Mucosa of stomach (tissue), 1 donor: ENCODE measurements around the gene VPS50.
"Not testable (repeated sequence)": the region's sequence is repeated elsewhere in the genome, so short reads cannot be mapped to it uniquely, and the experiment has no call there.

Experiments used
- H3K27me3 ChIP-seq: one replicate; pipeline ENCODE4 v1.7.0; 2013; ENCODE audit warnings: mild to moderate bottlenecking, low read length; ENCODE audit not compliant: control insufficient read depth, insufficient read depth
- H3K36me3 ChIP-seq: one replicate; pipeline ENCODE4 v1.7.0; 2013; ENCODE audit warnings: low read length; ENCODE audit not compliant: control insufficient read depth, insufficient read depth
- H3K4me1 ChIP-seq: one replicate; pipeline ENCODE4 v1.7.0; 2013; ENCODE audit warnings: mild to moderate bottlenecking, low read length; ENCODE audit not compliant: control insufficient read depth, insufficient read depth
- H3K4me3 ChIP-seq: one replicate; pipeline ENCODE4 v1.7.0; 2013; ENCODE audit warnings: low read length
- H3K9ac ChIP-seq: one replicate; pipeline ENCODE4 v1.7.0; 2013; ENCODE audit warnings: mild to moderate bottlenecking, low read length, moderate library complexity
- H3K9me3 ChIP-seq: one replicate; pipeline ENCODE4 v1.7.0; 2013; ENCODE audit warnings: mild to moderate bottlenecking, low read length, moderate library complexity; ENCODE audit not compliant: control insufficient read depth
- donor health status: Pancreatic carcinoma.

VPS50 gene

DNA sequence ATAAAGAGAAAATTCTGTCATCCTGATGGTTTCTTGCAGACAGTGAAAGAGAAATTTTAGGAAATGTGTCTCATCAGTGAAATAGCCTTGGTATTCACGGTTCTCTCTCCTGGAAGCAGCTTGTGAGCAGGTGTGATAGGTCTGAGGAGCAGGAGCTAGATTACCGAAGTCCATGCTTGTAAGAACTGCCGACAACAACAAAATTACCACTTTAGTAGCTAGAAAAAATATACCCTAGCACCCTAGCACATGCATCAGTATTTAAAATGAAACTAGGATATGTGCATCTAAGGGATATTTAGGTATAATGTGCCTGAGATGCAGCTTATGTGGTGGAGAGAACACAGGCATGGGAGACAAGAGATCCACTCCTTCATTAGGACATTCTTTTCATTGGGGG lies 82.3 kb downstream of the VPS50 start:
- Histone ChIP-seq H3K27me3 (no peaks in the 10 kb centered on the region), H3K9me3 (no peaks in the 10 kb centered on the region), H3K36me3 (no peaks in the 10 kb centered on the region), H3K4me3 (no peak overlapping the region), H3K9ac (no peak overlapping the region), H3K4me1 (no peaks in the 10 kb centered on the region)

DNA sequence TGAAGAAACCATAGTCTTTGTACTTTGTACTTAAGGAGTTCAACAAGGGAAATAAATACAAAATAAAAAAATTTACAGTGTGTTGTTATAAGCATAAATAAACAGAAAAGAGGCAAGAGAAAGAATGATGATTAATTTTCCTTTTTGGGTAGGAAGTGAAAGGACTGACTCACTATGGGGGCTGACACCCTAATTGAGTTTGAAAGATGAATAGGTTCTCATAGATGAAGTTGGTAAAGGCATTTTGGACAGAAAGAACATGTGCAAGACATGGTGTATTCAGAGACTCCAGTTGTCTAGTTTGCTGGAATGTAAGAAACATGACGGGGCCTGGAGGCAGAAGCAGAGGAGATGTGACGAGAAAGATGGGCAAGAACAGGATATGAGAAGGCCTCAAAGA lies 83.7 kb downstream of the VPS50 start:
- H3K9me3 ChIP-seq, result no peaks in the 10 kb centered on the region
- no peaks in the 10 kb centered on the region for H3K36me3 ChIP-seq
- H3K27me3 ChIP-seq, result no peaks in the 10 kb centered on the region
- H3K9ac ChIP-seq, result no peak overlapping the region
- no peaks in the 10 kb centered on the region for H3K4me1 ChIP-seq
- no peak overlapping the region for H3K4me3 ChIP-seq

DNA sequence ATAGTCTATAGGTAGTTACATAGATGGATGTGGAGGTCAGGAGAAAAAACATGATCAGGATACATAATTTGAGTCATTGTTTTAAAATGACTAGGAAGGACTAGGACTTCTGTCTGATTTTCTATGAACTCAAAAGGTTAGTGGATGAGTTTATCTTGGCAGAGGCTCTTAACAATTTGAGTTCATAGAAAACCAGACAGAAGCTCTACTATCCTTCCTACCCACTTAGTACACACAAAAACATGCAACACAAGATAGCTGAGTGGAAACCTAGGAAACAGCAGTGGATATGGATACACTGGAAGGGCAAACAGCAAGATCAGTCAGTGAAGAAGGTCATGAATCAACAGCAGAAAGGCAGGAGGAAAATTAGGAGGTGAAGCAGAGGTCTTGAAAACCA lies 84.6 kb downstream of the VPS50 start:
- Histone ChIP-seq H3K27me3 (no peaks in the 10 kb centered on the region), H3K9ac (no peak overlapping the region), H3K4me3 (no peak overlapping the region), H3K9me3 (no peaks in the 10 kb centered on the region), H3K4me1 (no peaks in the 10 kb centered on the region), H3K36me3 (no peaks in the 10 kb centered on the region)

DNA sequence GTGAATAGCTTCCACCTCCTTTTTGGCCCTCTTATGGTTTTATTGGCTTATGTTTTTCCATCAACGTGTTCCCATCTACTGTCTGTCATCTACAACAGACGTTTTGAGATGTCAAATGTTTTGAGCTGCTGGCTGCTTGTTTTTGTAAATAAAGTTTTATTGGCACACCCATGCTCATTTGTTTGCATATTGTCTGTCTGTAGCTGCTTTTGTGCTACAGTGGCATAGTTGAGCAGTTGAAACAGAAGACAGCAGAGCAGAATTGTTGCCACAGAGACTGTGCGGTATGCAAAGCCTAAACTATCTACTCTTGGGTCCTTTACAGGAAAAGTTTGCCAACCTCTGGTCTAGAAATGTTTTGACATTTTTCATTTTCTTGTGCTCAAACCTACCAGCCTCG lies 88.7 kb downstream of the VPS50 start:
- no peaks in the 10 kb centered on the region for H3K4me1 ChIP-seq
- H3K9ac ChIP-seq, result no peak overlapping the region
- no peak overlapping the region for H3K4me3 ChIP-seq
- H3K9me3 ChIP-seq, result no peaks in the 10 kb centered on the region
- no peaks in the 10 kb centered on the region for H3K27me3 ChIP-seq
- H3K36me3 ChIP-seq, result no peaks in the 10 kb centered on the region

DNA sequence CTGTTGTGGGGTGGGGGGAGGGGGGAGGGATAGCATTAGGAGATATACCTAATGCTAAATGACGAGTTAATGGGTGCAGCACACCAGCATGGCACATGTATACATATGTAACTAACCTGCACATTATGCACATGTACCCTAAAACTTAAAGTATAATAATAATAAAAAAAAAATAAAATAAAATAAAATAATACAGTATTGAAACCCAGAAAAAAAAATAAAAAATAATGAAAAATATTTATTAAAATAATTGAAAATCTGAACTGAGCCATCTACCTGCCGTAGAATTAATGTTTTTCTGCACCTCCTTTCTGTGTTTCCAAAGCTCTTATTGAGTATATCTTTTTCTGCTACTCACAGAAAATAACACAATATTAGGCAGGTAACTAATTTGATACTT lies 94.1 kb downstream of the VPS50 start:
- H3K36me3 ChIP-seq, H3K4me1 ChIP-seq, H3K9me3 ChIP-seq, H3K27me3 ChIP-seq, H3K9ac ChIP-seq, H3K4me3 ChIP-seq: not testable (repeated sequence)

DNA sequence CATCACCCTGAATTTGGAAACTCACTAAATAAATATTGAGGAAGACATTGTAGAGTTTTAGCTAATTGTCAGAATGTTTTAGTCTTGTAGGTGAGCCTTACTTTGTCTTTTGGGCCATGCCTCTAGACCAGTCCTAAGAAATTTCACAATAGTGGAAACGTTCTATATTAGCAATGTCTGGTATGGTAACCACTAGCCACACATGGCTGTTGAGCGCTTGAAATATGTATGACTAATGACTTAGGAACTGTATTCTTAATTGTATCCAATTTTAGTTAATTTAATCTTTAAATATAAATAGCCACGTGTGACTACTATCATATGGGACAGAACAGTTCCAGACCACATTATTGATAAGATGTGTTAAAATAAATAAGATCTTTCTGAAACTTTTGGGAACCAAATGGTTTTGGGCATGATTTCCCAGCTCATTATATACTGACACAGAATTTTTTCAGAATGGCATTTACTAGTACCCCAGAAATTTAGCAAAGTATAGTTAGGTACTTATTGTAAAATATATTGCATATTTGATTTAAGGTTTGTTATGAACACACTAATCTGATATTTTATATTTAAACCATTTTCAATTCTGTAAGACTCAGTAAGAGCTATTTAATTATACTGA lies 95.0 kb downstream of the VPS50 start:
- no peak overlapping the region for H3K9ac ChIP-seq
- no peak overlapping the region for H3K4me3 ChIP-seq
- no peaks in the 10 kb centered on the region for H3K4me1 ChIP-seq
- H3K36me3 ChIP-seq, result no peaks in the 10 kb centered on the region
- H3K9me3 ChIP-seq, result no peaks in the 10 kb centered on the region
- H3K27me3 ChIP-seq, result no peaks in the 10 kb centered on the region

DNA sequence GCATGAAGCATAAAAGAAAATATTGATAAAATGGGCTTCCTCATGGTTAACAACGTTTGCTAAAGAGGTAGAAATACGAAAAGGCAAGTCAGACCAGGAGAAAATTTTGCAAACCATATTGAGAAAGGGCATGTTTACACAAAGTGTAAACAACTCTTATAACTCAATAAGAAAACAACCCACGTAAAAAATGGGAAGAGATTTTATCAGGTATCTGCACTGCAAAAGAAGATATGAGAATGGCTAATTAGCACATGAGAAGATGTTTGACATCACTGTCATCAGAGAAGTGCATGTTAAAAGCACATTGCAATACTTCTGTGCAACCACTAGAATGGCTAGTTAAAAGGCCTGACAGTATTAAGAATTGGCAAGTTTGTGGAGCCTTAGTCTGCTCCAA lies 99.5 kb downstream of the VPS50 start:
- Histone ChIP-seq H3K9me3 (no peaks in the 10 kb centered on the region), H3K9ac (no peak overlapping the region), H3K36me3 (no peaks in the 10 kb centered on the region), H3K27me3 (no peaks in the 10 kb centered on the region), H3K4me3 (no peak overlapping the region), H3K4me1 (no peaks in the 10 kb centered on the region)

DNA sequence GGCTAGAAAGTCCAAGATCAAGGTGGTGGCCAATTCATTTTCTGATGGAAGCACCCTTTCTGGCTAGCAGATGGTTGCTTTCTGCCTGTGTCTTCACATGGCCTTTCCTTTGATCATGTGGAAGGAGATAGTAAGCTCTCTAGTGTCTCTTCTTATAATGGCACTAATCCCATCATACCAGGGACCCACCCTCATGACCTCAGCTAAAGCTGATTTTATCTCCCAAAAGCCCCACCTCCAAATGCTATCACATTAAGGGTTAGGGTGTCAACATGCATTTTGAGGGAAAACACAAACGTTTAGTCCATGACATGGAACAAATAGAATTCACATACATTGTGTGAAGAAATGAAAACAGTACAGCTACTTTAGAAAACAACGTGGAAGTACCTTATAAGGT lies 100.0 kb downstream of the VPS50 start:
- H3K4me1 ChIP-seq, result no peaks in the 10 kb centered on the region
- H3K27me3 ChIP-seq, result no peaks in the 10 kb centered on the region
- no peaks in the 10 kb centered on the region for H3K36me3 ChIP-seq
- no peaks in the 10 kb centered on the region for H3K9me3 ChIP-seq
- H3K9ac ChIP-seq, result no peak overlapping the region
- no peak overlapping the region for H3K4me3 ChIP-seq

DNA sequence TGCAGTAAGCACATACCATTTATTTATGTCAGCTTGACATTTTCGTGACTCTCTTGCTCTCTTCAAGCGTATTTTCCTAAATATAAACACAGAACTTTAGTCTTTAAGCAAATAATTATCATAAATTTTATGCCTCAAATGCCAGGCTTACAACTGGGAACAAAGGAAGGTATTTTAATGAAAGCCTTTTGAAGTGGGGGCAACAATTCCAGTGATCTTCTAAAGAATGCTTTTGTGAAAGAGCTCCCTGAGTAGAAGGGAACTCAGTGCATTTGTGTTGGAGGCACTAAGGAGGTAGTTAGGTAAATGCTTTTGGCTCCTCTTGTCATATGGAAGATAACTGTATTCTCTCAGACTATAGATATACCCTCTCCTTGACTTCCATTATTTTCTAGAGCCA lies 104.9 kb downstream of the VPS50 start:
- H3K36me3 ChIP-seq, result no peaks in the 10 kb centered on the region
- H3K4me1 ChIP-seq, result no peaks in the 10 kb centered on the region
- no peak overlapping the region for H3K9ac ChIP-seq
- no peaks in the 10 kb centered on the region for H3K9me3 ChIP-seq
- H3K4me3 ChIP-seq, result no peak overlapping the region
- H3K27me3 ChIP-seq, result no peaks in the 10 kb centered on the region

DNA sequence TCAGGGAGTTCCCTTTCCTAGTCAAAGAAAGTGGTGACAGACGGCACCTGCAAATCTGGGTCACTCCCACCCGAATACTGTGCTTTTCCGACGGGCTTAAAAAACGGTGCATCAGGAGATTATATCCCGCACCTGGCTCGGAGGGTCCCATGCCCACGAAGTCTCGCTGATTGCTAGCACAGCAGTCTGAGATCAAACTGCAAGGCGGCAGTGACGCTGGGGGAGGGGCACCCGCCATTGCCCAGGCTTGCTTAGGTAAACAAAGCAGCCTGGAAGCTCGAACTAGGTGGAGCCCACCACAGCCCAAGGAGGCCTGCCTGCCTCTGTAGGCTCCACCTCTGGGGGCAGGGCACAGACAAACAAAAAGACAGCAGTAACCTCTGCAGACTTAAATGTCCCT lies 110.0 kb downstream of the VPS50 start:
- H3K9me3 ChIP-seq, result not testable (repeated sequence)

DNA sequence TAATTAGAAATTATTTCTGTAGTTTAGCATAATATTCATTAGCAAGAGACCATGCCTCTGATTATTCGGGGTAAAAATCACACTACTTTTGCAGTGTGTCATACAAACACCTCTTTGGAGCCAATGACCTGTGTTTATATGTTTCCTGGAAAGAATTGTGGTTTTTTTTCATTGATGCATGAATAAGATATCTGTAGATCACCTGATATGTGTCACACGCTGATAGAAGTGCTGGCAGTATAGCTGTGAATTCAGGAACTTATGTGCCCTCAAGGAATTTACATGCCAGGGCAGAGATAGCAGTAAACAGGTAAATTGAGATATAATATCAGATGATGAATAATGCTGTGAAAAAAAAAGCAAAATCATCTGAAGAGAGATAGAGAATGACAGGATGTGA lies 118.2 kb downstream of the VPS50 start:
- no peak overlapping the region for H3K4me3 ChIP-seq
- no peaks in the 10 kb centered on the region for H3K27me3 ChIP-seq
- no peaks in the 10 kb centered on the region for H3K36me3 ChIP-seq
- no peaks in the 10 kb centered on the region for H3K9me3 ChIP-seq
- H3K9ac ChIP-seq, result no peak overlapping the region
- no peaks in the 10 kb centered on the region for H3K4me1 ChIP-seq

More for the DNA sequence above, 110.0 kb downstream of the VPS50 start:
- H3K9ac ChIP-seq, H3K27me3 ChIP-seq, H3K36me3 ChIP-seq, H3K4me1 ChIP-seq, H3K4me3 ChIP-seq: not testable (repeated sequence)

DNA sequence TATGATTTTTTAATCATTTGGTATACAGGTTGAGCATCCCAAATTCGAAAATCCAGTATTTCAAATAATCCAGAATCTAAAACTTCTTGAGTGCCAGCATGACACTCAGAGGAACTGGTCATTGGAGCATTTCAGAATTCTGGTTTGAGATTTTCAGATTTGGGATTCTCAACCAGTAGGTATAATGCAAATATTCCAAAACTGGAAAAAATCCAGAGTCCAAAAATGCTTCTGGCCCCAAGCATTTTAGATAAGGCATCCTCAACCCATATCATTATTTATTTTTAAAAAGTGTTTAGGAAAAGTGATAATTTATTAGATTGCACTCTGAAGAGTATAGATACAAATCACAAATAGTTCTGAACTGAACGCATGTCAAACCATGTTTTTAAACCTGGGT lies 120.7 kb downstream of the VPS50 start:
- Histone ChIP-seq H3K9me3 (no peaks in the 10 kb centered on the region), H3K4me1 (no peaks in the 10 kb centered on the region), H3K9ac (no peak overlapping the region), H3K27me3 (no peaks in the 10 kb centered on the region), H3K36me3 (no peaks in the 10 kb centered on the region), H3K4me3 (no peak overlapping the region)

DNA sequence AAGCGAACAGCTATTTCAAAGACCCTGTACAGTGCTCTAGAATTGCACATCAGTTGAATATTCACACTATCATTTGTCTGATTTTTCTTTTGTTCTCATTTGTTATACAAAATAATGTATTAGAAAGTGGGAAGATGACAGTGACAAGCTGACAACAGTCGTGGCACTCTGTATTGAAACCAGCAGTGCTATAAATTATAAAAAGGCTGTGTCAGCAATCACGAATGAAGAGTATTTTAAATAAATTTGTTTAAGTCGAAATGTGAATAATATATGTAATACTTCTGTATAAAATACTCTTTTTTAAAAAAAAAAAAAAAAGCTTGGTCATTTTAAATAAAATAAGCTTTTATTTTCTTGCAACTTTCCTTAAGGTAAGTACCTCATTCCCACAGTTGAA lies 122.6 kb downstream of the VPS50 start:
- Histone ChIP-seq H3K36me3 (no peaks in the 10 kb centered on the region), H3K4me1 (no peaks in the 10 kb centered on the region), H3K9me3 (no peaks in the 10 kb centered on the region), H3K27me3 (no peaks in the 10 kb centered on the region), H3K4me3 (no peak overlapping the region), H3K9ac (no peak overlapping the region)
